Measurements from ENCODE around the gene NIPSNAP2. TPM values are rescaled to one million over a fixed set of nuclear protein-coding genes. Genes with fewer than 3 reads are reported as not detected.
"Not testable (repeated sequence)": the region's sequence is repeated elsewhere in the genome, so short reads cannot be mapped to it uniquely, and the experiment has no call there.

NIPSNAP2 gene
- polyA plus RNA-seq, 12 donors = 61.6 to 132 (median 97.8) TPM; not detected in 1

- no peak for DNase-seq
These were observed 76.3 kb downstream of the NIPSNAP2 start for GRCh38 chr7:56040730-56041129.

- DNase-seq = not testable (repeated sequence)
These were observed 81.4 kb downstream of the NIPSNAP2 start for GRCh38 chr7:56045758-56046157.

GRCh38 chr7:56046721-56047445 lies 82.5 kb downstream of the NIPSNAP2 start:
- no peak for DNase-seq

GRCh38 chr7:56047446-56048116 lies 83.2 kb downstream of the NIPSNAP2 start:
- DNase-seq = not testable (repeated sequence)

GRCh38 chr7:56048245-56048644 lies 83.9 kb downstream of the NIPSNAP2 start:
- no peak for DNase-seq

- not testable (repeated sequence) for DNase-seq
These were observed 84.4 kb downstream of the NIPSNAP2 start for GRCh38 chr7:56048763-56049162.

Other genes with a start within 250 kb of the NIPSNAP2 start
- under 1 TPM in 9 of 12 donors, not detected in 3; 0.07 to 0.54 (median 0.21) TPM for gene SEPTIN14, start 101.8 kb upstream of the NIPSNAP2 start, polyA plus RNA-seq (ENCODE audit: insufficient read length in 12 of 12)
- gene ZNF713, start 77.1 kb upstream of the NIPSNAP2 start, polyA plus RNA-seq (ENCODE audit: insufficient read length in 12 of 12) = 10 to 100 TPM in 3 of 12 donors, 1 to 10 TPM in 8, not detected in 1; 5.3 to 13.7 (median 7.1) TPM
- 10 to 100 TPM in 10 of 12 donors, 1 to 10 TPM in 1, not detected in 1; 5.9 to 17.7 (median 13.9) TPM for gene MRPS17, start 12.7 kb upstream of the NIPSNAP2 start, polyA plus RNA-seq (ENCODE audit: insufficient read length in 12 of 12)
- gene PSPH, start 86.9 kb downstream of the NIPSNAP2 start, polyA plus RNA-seq (ENCODE audit: insufficient read length in 12 of 12) = 10 to 100 TPM in 11 of 12 donors, not detected in 1; 14.4 to 30.4 (median 18.2) TPM
- gene CCT6A, start 87.2 kb downstream of the NIPSNAP2 start, polyA plus RNA-seq (ENCODE audit: insufficient read length in 12 of 12) = 100 to 1,000 TPM in 11 of 12 donors, not detected in 1; 115 to 177 (median 153) TPM
- 100 to 1,000 TPM in 1 of 12 donors, 10 to 100 TPM in 11; 39.8 to 715 (median 55.6) TPM for gene SUMF2, start 99.7 kb downstream of the NIPSNAP2 start, polyA plus RNA-seq (ENCODE audit: insufficient read length in 12 of 12)
- 10 to 100 TPM in 11 of 12 donors, not detected in 1; 14.4 to 60.0 (median 30.4) TPM for gene PHKG1, start 128.4 kb downstream of the NIPSNAP2 start, polyA plus RNA-seq (ENCODE audit: insufficient read length in 12 of 12)
- gene CHCHD2, start 141.9 kb downstream of the NIPSNAP2 start, polyA plus RNA-seq (ENCODE audit: insufficient read length in 12 of 12) = 100 to 1,000 TPM in 11 of 12 donors, not detected in 1; 112 to 277 (median 222) TPM
- gene NUPR2, start 151.8 kb downstream of the NIPSNAP2 start, polyA plus RNA-seq (ENCODE audit: insufficient read length in 12 of 12) = under 1 TPM in 1 of 12 donors, not detected in 11; 0.32 TPM

Measured in muscle of arm (tissue), 12 donors.